GM06990 (cell line): ENCODE data around the gene CSF1.

ENCODE experiments used
- DNase-seq: peaks from one replicate; pipeline ENCODE4 v3.0.0-alpha.2; 2011; ENCODE audit not compliant: insufficient read length; ENCODE audit errors: extremely low read depth
- H3K27me3 ChIP-seq: replicated peaks from 2 replicates; pipeline ENCODE4 v1.6.0; 2011; ENCODE audit warnings: low read length; ENCODE audit not compliant: control insufficient read depth, insufficient read depth
- H3K36me3 ChIP-seq: 2 replicates; pipeline ENCODE4 v1.5.1; 2011; ENCODE audit warnings: low read length; ENCODE audit not compliant: control insufficient read depth, insufficient read depth
- H3K4me3 ChIP-seq: replicated peaks from 2 replicates; pipeline ENCODE4 v1.5.1; 2011; ENCODE audit warnings: low read depth, mild to moderate bottlenecking, control low read depth, low read length
- CTCF ChIP-seq: IDR thresholded peaks from 2 replicates; pipeline ENCODE4 v1.5.1; 2011; ENCODE audit warnings: low read length, control low read depth, mild to moderate bottlenecking, inconsistent platforms; ENCODE audit not compliant: insufficient read depth, poor library complexity, severe bottlenecking

The CSF1 gene

GRCh38 chr1:109975718-109976117, 65.1 kb downstream of the CSF1 start:
- no peak for TF ChIP-seq CTCF
- no peaks in the 10 kb centered on the region for H3K36me3 ChIP-seq
- no peaks in the 10 kb centered on the region for H3K27me3 ChIP-seq
- DNase-seq: no peak
- H3K4me3 ChIP-seq: no peak overlapping the region

- no peaks in the 10 kb centered on the region for H3K27me3 ChIP-seq
- no peak for DNase-seq
- no peaks in the 10 kb centered on the region for H3K36me3 ChIP-seq
- no peak overlapping the region for H3K4me3 ChIP-seq
- no peak for TF ChIP-seq CTCF
Measured at GRCh38 chr1:109976762-109977161, 66.1 kb downstream of the CSF1 start.

GRCh38 chr1:109977225-109977624, 66.6 kb downstream of the CSF1 start:
- no peaks in the 10 kb centered on the region for H3K36me3 ChIP-seq
- H3K4me3 ChIP-seq: no peak overlapping the region
- H3K27me3 ChIP-seq: no peaks in the 10 kb centered on the region
- TF ChIP-seq CTCF: no peak
- DNase-seq: no peak

GRCh38 chr1:109977657-109978378, 67.2 kb downstream of the CSF1 start:
- Histone ChIP-seq H3K4me3 (no peak overlapping the region), H3K27me3 (no peaks in the 10 kb centered on the region), H3K36me3 (no peaks in the 10 kb centered on the region)
- no peak for TF ChIP-seq CTCF
- no peak for DNase-seq

- Histone ChIP-seq H3K4me3 (no peak overlapping the region), H3K27me3 (no peaks in the 10 kb centered on the region), H3K36me3 (no peaks in the 10 kb centered on the region)
- no peak for DNase-seq
- no peak for TF ChIP-seq CTCF
Measured at GRCh38 chr1:109978761-109979488, 68.3 kb downstream of the CSF1 start.
